Stomach smooth muscle (tissue), 2 donors: ENCODE measurements around the gene FIGLA.
"Not testable (repeated sequence)": the region's sequence is repeated elsewhere in the genome, so short reads cannot be mapped to it uniquely, and the experiment has no call there.

ENCODE experiments used
- H3K27ac ChIP-seq: one replicate; pipeline ENCODE4 v1.7.0; 2013; ENCODE audit warnings: mild to moderate bottlenecking, low read length, inconsistent platforms
- H3K27me3 ChIP-seq, 2 donors: one replicate each; pipeline ENCODE4 v1.7.0; 2013; ENCODE audit warnings: low read length in 2 of 2; ENCODE audit not compliant: insufficient read depth in 2 of 2, control insufficient read depth in 1 of 2
- H3K36me3 ChIP-seq, 2 donors: one replicate each; pipeline ENCODE4 v1.7.0; 2013; ENCODE audit warnings: low read length in 2 of 2; ENCODE audit not compliant: control insufficient read depth in 2 of 2, insufficient read depth in 2 of 2
- H3K4me1 ChIP-seq: one replicate; pipeline ENCODE4 v1.7.0; 2013; ENCODE audit warnings: low read length; ENCODE audit not compliant: control insufficient read depth, insufficient read depth
- H3K4me3 ChIP-seq, 2 donors: one replicate each; pipeline ENCODE4 v1.7.0; 2013; ENCODE audit warnings: low read length in 2 of 2
- H3K9ac ChIP-seq, 2 donors: one replicate each; pipeline ENCODE4 v1.7.0; 2013; ENCODE audit warnings: low read length in 2 of 2, mild to moderate bottlenecking in 1 of 2
- H3K9me3 ChIP-seq, 2 donors: one replicate each; pipeline ENCODE4 v1.7.0; 2013; ENCODE audit warnings: low read length in 2 of 2; ENCODE audit not compliant: control insufficient read depth in 2 of 2
- donor health status: healthy.
- donor health status: Pancreatic carcinoma.

FIGLA gene

GRCh38 chr2:70807828-70808118 lies 17.3 kb upstream of the FIGLA start:
- Histone ChIP-seq H3K36me3 (no peaks in the 10 kb centered on the region), H3K4me1 (no peaks in the 10 kb centered on the region), H3K9ac (no peak overlapping the region), H3K27me3 (no peaks in the 10 kb centered on the region), H3K27ac (no peak overlapping the region), H3K9me3 (no peaks in the 10 kb centered on the region), H3K4me3 (no peak overlapping the region)

- no peaks in the 10 kb centered on the region for H3K4me1 ChIP-seq
- no peak overlapping the region for H3K9ac ChIP-seq
- H3K27me3 ChIP-seq, result no peaks in the 10 kb centered on the region
- no peaks in the 10 kb centered on the region for H3K9me3 ChIP-seq
- H3K27ac ChIP-seq, result no peak overlapping the region
- H3K36me3 ChIP-seq, result no peaks in the 10 kb centered on the region
- no peak overlapping the region for H3K4me3 ChIP-seq
Observed at GRCh38 chr2:70807102-70807827, 16.8 kb upstream of the FIGLA start.

- H3K36me3 ChIP-seq, result no peaks in the 10 kb centered on the region
- no peak overlapping the region for H3K27ac ChIP-seq
- no peak overlapping the region for H3K4me3 ChIP-seq
- H3K9ac ChIP-seq, result no peak overlapping the region
- H3K4me1 ChIP-seq, result no peaks in the 10 kb centered on the region
- no peaks in the 10 kb centered on the region for H3K9me3 ChIP-seq
- no peaks in the 10 kb centered on the region for H3K27me3 ChIP-seq
Observed at GRCh38 chr2:70806620-70807019, 16.2 kb upstream of the FIGLA start.

GRCh38 chr2:70806013-70806412 lies 15.6 kb upstream of the FIGLA start:
- Histone ChIP-seq H3K9ac (no peak overlapping the region), H3K4me1 (no peaks in the 10 kb centered on the region), H3K27me3 (no peaks in the 10 kb centered on the region), H3K27ac (no peak overlapping the region), H3K36me3 (no peaks in the 10 kb centered on the region), H3K9me3 (peaks cover 0 to 2% of the 10 kb centered on the region in 2 donors), H3K4me3 (no peak overlapping the region)

GRCh38 chr2:70801607-70802263 lies 11.3 kb upstream of the FIGLA start:
- Histone ChIP-seq H3K9me3 (peaks cover 4 to 11% of the 10 kb centered on the region in 2 donors), H3K4me1 (no peaks in the 10 kb centered on the region), H3K36me3 (no peaks in the 10 kb centered on the region), H3K9ac (no peak overlapping the region), H3K4me3 (no peak overlapping the region), H3K27me3 (no peaks in the 10 kb centered on the region), H3K27ac (no peak overlapping the region)

GRCh38 chr2:70799706-70800105 lies 9.3 kb upstream of the FIGLA start:
- no peaks in the 10 kb centered on the region for H3K36me3 ChIP-seq

GRCh38 chr2:70797996-70798395 lies 7.6 kb upstream of the FIGLA start:
- H3K36me3 ChIP-seq, H3K27me3 ChIP-seq, H3K27ac ChIP-seq, H3K4me3 ChIP-seq, H3K9ac ChIP-seq, H3K4me1 ChIP-seq: not testable (repeated sequence)
- H3K9me3 ChIP-seq, result peaks cover 4 to 11% of the 10 kb centered on the region in 2 donors

More at GRCh38 chr2:70799706-70800105, 9.3 kb upstream of the FIGLA start:
- no peak overlapping the region for H3K27ac ChIP-seq
- H3K4me1 ChIP-seq, result no peaks in the 10 kb centered on the region
- H3K4me3 ChIP-seq, result no peak overlapping the region
- H3K27me3 ChIP-seq, result peaks cover 0 to 6% of the 10 kb centered on the region in 2 donors
- H3K9ac ChIP-seq, result no peak overlapping the region
- peaks cover 4 to 11% of the 10 kb centered on the region in 2 donors for H3K9me3 ChIP-seq

GRCh38 chr2:70797506-70797905 lies 7.1 kb upstream of the FIGLA start:
- Histone ChIP-seq H3K9ac (no peak overlapping the region), H3K36me3 (no peaks in the 10 kb centered on the region), H3K27me3 (peaks cover 6 to 7% of the 10 kb centered on the region in 2 donors), H3K9me3 (peaks cover 4 to 11% of the 10 kb centered on the region in 2 donors), H3K4me3 (no peak overlapping the region), H3K4me1 (no peaks in the 10 kb centered on the region), H3K27ac (no peak overlapping the region)

- H3K9me3 ChIP-seq, result peaks cover 4 to 11% of the 10 kb centered on the region in 2 donors
- peaks cover 11 to 14% of the 10 kb centered on the region in 2 donors for H3K27me3 ChIP-seq
- H3K4me3 ChIP-seq, result no peak overlapping the region
- no peaks in the 10 kb centered on the region for H3K36me3 ChIP-seq
- H3K9ac ChIP-seq, result no peak overlapping the region
- no peaks in the 10 kb centered on the region for H3K4me1 ChIP-seq
- H3K27ac ChIP-seq, result no peak overlapping the region
Observed at GRCh38 chr2:70796262-70796661, 5.8 kb upstream of the FIGLA start.

GRCh38 chr2:70795164-70795995 lies 4.9 kb upstream of the FIGLA start:
- peaks cover 14 to 22% of the 10 kb centered on the region in 2 donors for H3K27me3 ChIP-seq
- no peaks in the 10 kb centered on the region for H3K36me3 ChIP-seq
- H3K4me3 ChIP-seq, result no peak overlapping the region
- H3K9me3 ChIP-seq, result peaks cover 3 to 6% of the 10 kb centered on the region in 2 donors
- no peak overlapping the region for H3K9ac ChIP-seq
- H3K27ac ChIP-seq, result no peak overlapping the region
- peaks cover under 1% of the 10 kb centered on the region for H3K4me1 ChIP-seq
